Inferior parietal cortex (tissue), 1 donor: Measurements from ENCODE around the gene TRPM3.

Source experiments
- DNase-seq: peaks from one replicate; pipeline ENCODE4 v3.0.0-alpha.2; 2016; ENCODE audit errors: extremely low spot score

The TRPM3 gene

DNA sequence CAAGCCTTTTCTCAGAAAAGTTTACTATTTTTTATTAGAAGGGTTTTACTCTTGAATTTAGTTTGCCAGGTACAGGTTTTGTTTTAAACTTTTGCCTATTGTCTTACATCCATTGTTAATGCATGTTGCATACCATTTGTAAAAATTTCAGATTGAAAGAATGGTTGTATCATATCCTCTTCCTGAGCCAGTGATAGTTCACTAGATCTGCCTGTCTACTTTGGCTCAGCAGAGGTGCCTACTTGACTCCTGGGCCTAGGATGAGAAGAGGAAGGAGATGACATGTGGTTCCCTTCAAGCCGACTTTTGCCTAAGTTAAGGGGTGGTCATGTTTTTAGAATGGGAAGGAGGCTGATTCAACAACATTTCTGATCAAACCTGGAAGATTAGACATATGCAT lies 232.9 kb downstream of the TRPM3 start:
- no peak for DNase-seq

DNA sequence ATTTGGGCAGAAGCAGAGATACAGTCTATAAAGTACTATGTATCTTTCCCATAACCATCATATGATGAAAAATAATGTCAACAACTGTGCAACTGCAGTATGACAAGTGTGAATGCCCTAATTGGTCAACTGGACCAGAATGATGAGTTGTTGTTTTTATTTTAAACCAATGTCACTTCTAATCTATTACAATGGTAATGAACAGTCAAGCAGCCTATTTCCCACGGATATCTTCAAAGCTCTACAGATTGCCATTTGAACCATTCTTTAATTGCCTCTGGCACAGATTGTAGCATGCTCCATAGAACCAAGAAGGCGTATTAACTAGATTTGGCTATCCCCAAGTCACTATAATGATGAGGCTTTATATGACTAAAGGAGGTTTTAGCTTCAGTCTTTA lies 233.6 kb downstream of the TRPM3 start:
- DNase-seq: no peak

- DNase-seq: no peak
Measured at GRCh38 chr9:70883963-70884793, 237.2 kb downstream of the TRPM3 start.

GRCh38 chr9:70883056-70883455 lies 238.4 kb downstream of the TRPM3 start:
- no peak for DNase-seq

- no peak for DNase-seq
Measured at GRCh38 chr9:70881333-70881732, 240.1 kb downstream of the TRPM3 start.

GRCh38 chr9:70880535-70880934 lies 240.9 kb downstream of the TRPM3 start:
- DNase-seq: no peak

DNA sequence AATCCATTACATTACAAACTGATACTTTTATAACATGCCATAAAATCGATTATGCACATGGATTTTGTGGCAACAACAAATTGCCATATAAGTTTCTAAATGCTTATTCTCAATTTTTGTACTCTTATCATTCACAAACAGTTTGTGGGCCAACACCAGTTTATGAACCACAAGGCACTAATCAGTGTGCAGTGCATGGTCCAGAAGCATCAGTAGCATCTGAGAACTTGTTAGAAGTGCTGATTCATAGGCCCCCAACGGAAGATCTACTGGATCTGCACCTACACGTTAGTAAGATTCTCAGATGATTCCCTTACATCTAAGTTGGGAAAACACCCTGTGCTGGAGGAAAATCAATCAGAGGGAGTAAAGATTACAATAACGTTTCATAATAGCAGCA lies 242.8 kb downstream of the TRPM3 start:
- no peak for DNase-seq

- DNase-seq: no peak
Measured at GRCh38 chr9:70874451-70874850, 247.0 kb downstream of the TRPM3 start.

DNA sequence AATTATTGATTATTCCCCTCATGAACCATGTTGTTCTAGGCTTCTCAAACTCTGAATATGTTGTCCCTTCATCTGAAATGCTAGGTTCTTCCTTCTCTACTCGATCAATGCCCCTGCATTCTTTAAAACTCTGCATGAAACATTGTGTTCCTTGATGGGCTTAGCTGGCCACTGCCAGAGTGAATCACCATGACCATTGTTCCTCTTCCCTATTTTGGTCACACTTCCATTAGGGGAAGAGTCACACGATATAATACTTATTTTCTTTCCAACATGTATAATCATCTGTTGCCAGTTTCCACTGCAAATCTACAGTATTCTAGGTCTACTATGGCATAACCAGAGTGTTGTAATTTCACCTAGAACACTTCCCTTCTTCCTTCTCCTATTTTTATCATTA lies 247.9 kb downstream of the TRPM3 start:
- no peak for DNase-seq

GRCh38 chr9:70868661-70869652 lies 252.5 kb downstream of the TRPM3 start:
- no peak for DNase-seq

- no peak for DNase-seq
Measured at GRCh38 chr9:70868041-70868440, 253.4 kb downstream of the TRPM3 start.

DNA sequence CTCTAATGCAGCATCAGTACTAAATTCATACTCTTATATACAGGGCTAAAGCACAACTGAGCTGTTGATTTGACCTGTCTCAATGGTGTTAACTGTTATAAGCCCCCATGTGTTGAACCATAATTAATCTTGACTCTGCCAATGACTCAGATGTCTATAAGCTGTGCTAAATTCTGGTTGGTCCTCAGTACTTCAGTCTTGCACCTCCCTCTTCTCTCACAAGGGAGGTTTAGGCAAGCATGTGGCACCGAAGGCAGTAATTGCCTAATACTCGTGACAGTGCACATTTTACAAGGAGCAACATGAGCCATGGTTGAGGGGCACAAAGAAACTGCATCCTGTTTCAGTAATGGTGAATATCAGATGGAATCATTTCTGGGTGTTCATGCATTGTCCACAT lies 255.9 kb downstream of the TRPM3 start:
- no peak for DNase-seq

DNA sequence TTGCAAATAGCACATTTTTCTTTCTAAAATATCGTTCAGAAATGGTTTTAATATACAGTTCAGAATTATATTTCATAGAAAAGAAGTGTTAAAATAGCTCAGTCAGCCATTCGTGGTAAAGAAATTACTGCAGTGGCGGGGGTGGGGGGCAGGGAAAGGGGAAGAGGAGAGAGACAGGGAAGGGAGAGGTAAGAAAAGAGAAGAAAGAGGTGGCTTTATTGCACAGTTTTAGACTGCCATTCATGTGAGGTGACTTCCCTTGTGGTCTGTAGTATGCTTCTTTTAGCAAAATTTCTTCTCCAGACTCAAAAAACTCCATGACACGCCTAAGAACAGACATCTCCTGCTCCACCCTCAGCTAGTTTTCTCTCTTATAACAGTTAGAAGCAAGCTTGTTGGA lies 259.6 kb downstream of the TRPM3 start:
- DNase-seq: no peak

- DNase-seq: no peak
Measured at GRCh38 chr9:70861376-70861775, 260.0 kb downstream of the TRPM3 start.

DNA sequence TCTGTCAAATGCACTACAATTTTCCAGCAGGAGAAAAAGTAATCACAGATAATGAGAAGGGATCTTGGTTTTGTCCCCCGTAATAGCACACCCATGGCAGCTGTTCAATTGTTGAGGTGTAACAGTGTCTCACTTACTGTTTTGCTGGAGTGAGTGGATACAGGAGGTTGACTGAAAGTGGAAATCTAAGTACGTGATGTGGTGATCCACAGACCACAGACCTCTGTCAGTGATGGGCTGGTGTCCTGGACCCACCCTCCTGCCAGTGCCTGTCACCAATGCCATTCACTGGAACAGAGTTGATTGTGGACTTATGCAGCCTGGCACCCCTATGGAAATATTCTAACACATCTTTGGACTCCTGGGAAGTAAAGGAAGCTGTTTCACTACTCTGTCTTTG lies 261.7 kb downstream of the TRPM3 start:
- no peak for DNase-seq

DNA sequence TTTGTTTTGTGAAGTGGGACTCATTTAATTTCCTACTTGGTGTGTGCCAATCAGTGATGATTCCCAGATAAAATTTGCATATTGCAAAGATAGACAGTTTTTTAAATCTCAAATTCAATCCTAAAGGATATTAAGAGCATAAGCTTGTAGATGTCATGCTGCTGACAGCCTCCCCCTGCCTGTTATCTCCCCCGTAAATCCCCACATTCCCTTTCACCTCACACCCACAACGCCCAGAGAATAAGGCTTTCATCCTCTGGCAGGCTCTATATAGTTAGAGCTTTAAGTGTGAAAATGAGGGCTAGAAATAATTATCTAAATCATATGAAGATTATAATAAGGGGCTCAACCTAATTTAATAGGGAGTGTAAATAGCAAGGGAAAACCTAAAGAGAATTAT lies 265.0 kb downstream of the TRPM3 start:
- no peak for DNase-seq

DNA sequence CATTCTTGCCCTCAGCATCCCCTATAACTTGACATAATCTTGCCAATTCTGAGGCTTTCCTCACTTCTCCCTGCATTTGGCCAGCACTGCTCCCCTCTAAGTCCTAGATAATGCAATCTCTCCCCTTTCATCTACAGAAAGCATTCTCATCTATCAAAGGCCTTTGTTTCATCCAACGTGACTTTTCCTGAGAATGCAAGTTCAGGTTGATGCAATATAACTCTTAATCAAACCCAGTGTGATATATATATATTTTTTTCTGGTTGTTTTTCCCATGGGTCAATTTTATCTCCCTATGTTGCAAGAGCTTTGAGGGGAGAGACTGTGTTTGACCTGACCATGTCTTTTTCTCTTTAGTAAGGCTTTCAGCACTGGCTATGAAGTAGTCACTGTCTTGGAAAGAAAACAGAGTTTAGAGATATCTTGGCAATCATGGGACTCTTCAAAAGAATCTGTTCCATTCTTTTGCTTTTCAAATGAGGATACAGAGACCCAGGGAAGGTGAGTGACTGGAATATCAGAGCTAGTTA lies 268.6 kb downstream of the TRPM3 start:
- DNase-seq: no peak

DNA sequence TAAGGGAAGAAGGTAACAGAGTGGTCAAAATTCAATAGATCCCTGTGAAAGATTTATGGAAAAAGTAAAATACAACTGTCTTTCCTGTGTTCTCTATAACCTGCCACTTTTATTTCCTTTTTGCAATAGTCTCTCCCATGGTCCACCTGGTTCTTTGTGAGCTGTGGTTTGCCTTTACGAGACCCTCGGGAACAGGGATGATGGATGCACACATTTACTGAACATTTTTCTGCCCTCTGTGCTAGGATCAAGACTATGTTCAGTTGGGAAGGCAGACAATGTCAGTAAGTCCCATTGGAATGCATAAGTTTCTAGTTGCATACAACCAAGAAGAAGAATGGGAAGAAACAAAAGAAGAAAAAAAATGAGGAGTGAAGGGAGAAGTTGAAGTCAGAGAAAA lies 281.2 kb downstream of the TRPM3 start:
- no peak for DNase-seq

GRCh38 chr9:70835323-70835722 lies 286.1 kb downstream of the TRPM3 start:
- DNase-seq: no peak

DNA sequence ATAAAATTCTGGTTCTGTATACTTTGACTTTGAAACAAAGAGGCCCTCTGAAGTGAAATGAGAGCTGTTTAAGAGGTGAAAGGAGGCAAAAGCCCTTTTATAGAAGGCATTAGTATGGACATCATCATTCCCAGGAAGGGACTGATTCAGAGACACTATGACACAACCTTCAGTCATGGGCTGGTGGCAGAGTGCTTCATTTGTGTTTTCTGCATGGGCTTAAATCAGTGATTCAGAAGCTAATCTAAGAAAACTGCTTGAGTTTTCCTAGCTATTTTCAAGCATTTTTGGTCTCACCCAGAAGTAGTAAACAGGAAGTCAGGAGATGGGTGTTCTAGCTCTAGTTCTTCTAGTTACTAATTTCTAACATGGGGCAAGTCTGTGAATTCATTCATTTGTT lies 288.9 kb downstream of the TRPM3 start:
- DNase-seq: no peak

GRCh38 chr9:70830618-70831017 lies 290.8 kb downstream of the TRPM3 start:
- no peak for DNase-seq

DNA sequence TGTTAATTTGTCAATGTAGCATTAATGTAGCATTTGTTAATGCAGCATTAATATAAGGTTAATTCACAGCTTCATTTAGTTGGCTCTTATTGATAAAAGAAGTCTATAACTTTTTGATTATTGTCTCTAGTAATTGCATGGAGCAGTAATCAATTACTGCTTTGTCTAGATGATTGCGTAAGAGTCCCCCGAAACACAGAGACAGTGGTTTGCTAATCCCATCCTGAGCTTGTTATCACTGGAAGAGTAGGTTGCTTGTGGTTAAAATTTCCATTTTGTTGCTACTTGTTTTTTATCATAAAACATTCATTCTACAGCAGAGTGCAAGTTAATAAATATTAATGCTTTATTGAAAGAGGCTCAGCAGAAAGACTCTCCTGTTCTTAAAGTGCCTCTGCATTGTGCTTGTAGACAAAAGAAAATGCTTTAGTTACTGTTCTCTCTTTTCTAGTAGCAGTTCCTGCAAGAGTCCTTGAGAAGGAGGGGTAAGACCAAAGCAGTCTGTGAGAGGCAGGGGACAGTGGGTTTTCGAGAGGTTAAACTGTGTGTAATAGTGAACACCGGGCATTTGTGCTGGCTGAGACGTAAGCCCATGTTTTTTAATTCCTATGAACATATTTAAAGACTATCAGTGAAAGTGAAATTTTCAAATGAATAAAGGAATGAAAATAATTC lies 291.7 kb downstream of the TRPM3 start:
- no peak for DNase-seq
